KMS-11 (cell line): ENCODE measurements around the gene SKI.

Experiments used
- H2AFZ ChIP-seq: fragments of 200-600 bp; sonication (generic); 2 replicates; pipeline ENCODE4 v1.6.1; 2016; ENCODE audit warnings: antibody characterized with exemption, mixed run types, low read depth
- H3K27ac ChIP-seq: fragments of 200-600 bp; sonication (generic); 2 replicates; pipeline ENCODE4 v1.6.1; 2016; ENCODE audit warnings: mild to moderate bottlenecking, mixed run types
- H3K27me3 ChIP-seq: fragments of 200-600 bp; sonication (generic); 2 replicates; pipeline ENCODE4 v1.6.1; 2017; ENCODE audit warnings: mild to moderate bottlenecking, low read depth, mixed run types, moderate library complexity; ENCODE audit not compliant: insufficient read depth
- H3K36me3 ChIP-seq: fragments of 200-600 bp; sonication (generic); 2 replicates; pipeline ENCODE4 v1.6.1; 2017; ENCODE audit warnings: mild to moderate bottlenecking, mixed run types; ENCODE audit not compliant: insufficient read depth
- H3K4me1 ChIP-seq: fragments of 200-600 bp; sonication (generic); 2 replicates; pipeline ENCODE4 v1.6.1; 2016; ENCODE audit warnings: mild to moderate bottlenecking, low read depth, mixed run types; ENCODE audit not compliant: poor library complexity, severe bottlenecking
- H3K4me2 ChIP-seq: fragments of 200-600 bp; sonication (generic); 2 replicates; pipeline ENCODE4 v1.7.0; 2016; ENCODE audit warnings: mild to moderate bottlenecking, mixed run types
- H3K4me3 ChIP-seq: fragments of 200-600 bp; sonication (generic); IDR thresholded peaks from 2 replicates; pipeline ENCODE4 v1.6.1; 2017; ENCODE audit warnings: low read depth, low read length, mixed read lengths; ENCODE audit not compliant: insufficient read depth
- H3K79me2 ChIP-seq: fragments of 200-600 bp; sonication (generic); 2 replicates; pipeline ENCODE4 v1.6.1; 2016; ENCODE audit warnings: low read depth, mixed run types; ENCODE audit not compliant: insufficient read depth
- H3K9ac ChIP-seq: fragments of 200-600 bp; sonication (generic); 2 replicates; pipeline ENCODE4 v1.6.1; 2016; ENCODE audit warnings: mild to moderate bottlenecking, mixed run types
- H4K20me1 ChIP-seq: fragments of 200-600 bp; sonication (generic); 2 replicates; pipeline ENCODE4 v1.6.1; 2016; ENCODE audit warnings: mild to moderate bottlenecking, mixed run types; ENCODE audit not compliant: insufficient read depth
- CTCF ChIP-seq: fragments of 200-600 bp; sonication (generic); conservative IDR thresholded peaks from 2 replicates; pipeline ENCODE4 v1.6.1; 2017; ENCODE audit warnings: low read depth, mild to moderate bottlenecking, antibody characterized with exemption, low read length, moderate library complexity, mixed read lengths

Gene SKI

GRCh38 chr1:2320760-2321667, 92.9 kb downstream of the SKI start:
- no peak overlapping the region for H3K4me2 ChIP-seq
- H3K27ac ChIP-seq = no peak overlapping the region

GRCh38 chr1:2322065-2322571, 94.0 kb downstream of the SKI start:
- Histone ChIP-seq H3K4me2 (no peak overlapping the region), H3K27me3 (peaks cover 90% of the 10 kb centered on the region), H2AFZ (no peak overlapping the region), H3K4me1 (no peaks in the 10 kb centered on the region), H3K79me2 (no peaks in the 10 kb centered on the region), H3K4me3 (no peak overlapping the region), H4K20me1 (no peaks in the 10 kb centered on the region), H3K36me3 (no peaks in the 10 kb centered on the region), H3K9ac (no peak overlapping the region), H3K27ac (no peak overlapping the region)
- TF ChIP-seq CTCF = no peak

More at GRCh38 chr1:2320760-2321667, 92.9 kb downstream of the SKI start:
- Histone ChIP-seq H3K4me1 (no peaks in the 10 kb centered on the region), H3K4me3 (no peak overlapping the region), H2AFZ (no peak overlapping the region), H3K79me2 (no peaks in the 10 kb centered on the region), H3K27me3 (peaks cover 88% of the 10 kb centered on the region), H3K9ac (no peak overlapping the region), H3K36me3 (no peaks in the 10 kb centered on the region), H4K20me1 (no peaks in the 10 kb centered on the region)
- no peak for TF ChIP-seq CTCF

- no peak overlapping the region for H3K4me2 ChIP-seq
- H4K20me1 ChIP-seq = no peaks in the 10 kb centered on the region
- H2AFZ ChIP-seq = no peak overlapping the region
- peaks cover 92% of the 10 kb centered on the region for H3K27me3 ChIP-seq
- no peak for TF ChIP-seq CTCF
- no peaks in the 10 kb centered on the region for H3K4me1 ChIP-seq
- H3K4me3 ChIP-seq = no peak overlapping the region
- no peaks in the 10 kb centered on the region for H3K79me2 ChIP-seq
- H3K36me3 ChIP-seq = no peaks in the 10 kb centered on the region
- H3K9ac ChIP-seq = no peak overlapping the region
- H3K27ac ChIP-seq = no peak overlapping the region
These were observed 94.6 kb downstream of the SKI start for GRCh38 chr1:2322581-2323211.

DNA sequence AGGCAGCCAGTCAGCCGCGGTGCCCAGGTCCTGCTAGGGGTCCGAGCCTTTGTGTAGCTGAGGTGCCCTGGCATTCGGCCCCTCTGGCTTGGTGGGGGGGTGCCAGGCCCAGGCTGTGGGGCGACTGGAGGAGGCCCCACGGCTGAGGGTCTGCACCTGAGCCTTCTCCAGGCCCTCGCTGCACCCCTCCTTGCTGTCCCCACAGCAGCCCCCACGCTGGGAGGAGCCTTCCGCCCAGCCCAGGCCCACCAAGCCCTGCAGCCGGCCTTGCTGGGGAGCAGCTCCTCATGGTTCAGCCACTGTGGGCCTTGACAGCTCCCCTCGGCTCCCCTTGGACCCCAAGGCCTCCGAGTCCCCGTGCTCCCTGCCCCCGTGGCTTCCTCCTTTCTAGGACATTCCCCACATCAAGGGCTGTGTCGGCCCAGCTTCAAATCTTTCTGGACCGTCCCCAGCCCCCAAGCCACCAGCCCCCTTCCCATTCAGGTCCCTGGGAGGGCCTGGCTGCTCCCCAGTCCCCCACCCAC, 95.4 kb downstream of the SKI start:
- Histone ChIP-seq H3K36me3 (no peaks in the 10 kb centered on the region), H3K4me3 (no peak overlapping the region), H3K79me2 (no peaks in the 10 kb centered on the region), H3K27me3 (peaks cover 92% of the 10 kb centered on the region), H2AFZ (no peak overlapping the region), H3K4me2 (no peak overlapping the region), H3K9ac (no peak overlapping the region), H3K4me1 (no peaks in the 10 kb centered on the region), H4K20me1 (no peaks in the 10 kb centered on the region), H3K27ac (no peak overlapping the region)
- no peak for TF ChIP-seq CTCF
